ENCODE measurements around the gene ARHGEF6. TPM values are rescaled to one million over a fixed set of nuclear protein-coding genes. Genes with fewer than 3 reads are reported as not detected.

ARHGEF6 gene
- total and polyA plus RNA-seq, 10 donors = 13.1 to 70.1 (median 55.8) TPM

DNA sequence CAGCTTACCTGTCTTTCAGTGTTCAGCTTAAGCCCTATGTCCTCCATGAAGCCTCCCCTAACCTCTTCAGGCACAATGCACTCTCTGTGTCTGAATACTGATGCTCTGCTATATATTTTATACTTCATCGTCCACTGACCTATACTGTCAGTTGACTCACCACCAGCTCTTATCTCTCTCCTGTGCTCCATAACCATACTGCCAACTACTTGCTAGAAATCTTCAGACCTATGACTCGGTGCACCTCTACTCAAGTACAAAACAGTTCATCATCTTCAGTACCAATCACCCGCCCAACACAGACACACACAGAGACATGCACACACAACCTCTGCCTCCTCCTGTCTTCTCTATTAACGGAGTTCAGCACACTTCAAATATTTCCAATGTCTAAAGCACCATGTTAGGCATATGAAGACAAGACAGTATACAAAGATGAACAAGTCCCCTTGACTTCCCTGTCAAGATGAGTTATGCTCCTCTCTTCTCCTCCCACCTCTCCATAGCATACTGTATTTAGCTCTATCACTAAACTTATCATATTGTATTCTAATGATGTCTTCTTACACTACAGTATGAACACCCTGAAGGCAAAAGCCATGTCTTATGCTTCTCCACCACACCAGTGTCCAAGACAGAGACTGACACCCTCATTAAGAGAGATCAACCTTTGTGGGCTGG, 42.5 kb downstream of the ARHGEF6 start:
- TF ChIP-seq POLR2AphosphoS5 (IDR thresholded peaks at IDR 0.05) = no peak
- TF ChIP-seq POLR2A (IDR thresholded peaks at IDR 0.05) = no peak
- no peak for TF ChIP-seq CTCF (IDR thresholded peaks at IDR 0.05 in 8 of 11, conservative IDR thresholded peaks at IDR 0.05 in 3 of 11)
- Histone ChIP-seq H3K9me3 (no peaks in the 10 kb centered on the region), H3K27me3 (replicated peaks in 1 of 7) (no peaks in the 10 kb centered on the region), H3K27ac (no peak overlapping the region), H3K4me1 (peaks cover 4 to 31% (median 17%) of the 10 kb centered on the region in 6 donors), H3K4me3 (no peak overlapping the region), H3K36me3 (peaks cover 0 to 41% (median 1%) of the 10 kb centered on the region in 6 donors)
- intact Hi-C loops (cut with DNase I; ENCODE audit: low total_unique reads) = no loop called here
- DNase-seq = no peak
- WGBS, 5 donors = 76 to 100% (median 94%) methylated on average over 4 of the region's 4 CpGs

GRCh38 chrX:136736690-136737089, 44.0 kb downstream of the ARHGEF6 start:
- Histone ChIP-seq H3K4me1 (peaks cover 4 to 22% (median 15%) of the 10 kb centered on the region in 6 donors), H3K9me3 (no peaks in the 10 kb centered on the region), H3K4me3 (no peak overlapping the region), H3K36me3 (peaks cover 0 to 29% (median 0%) of the 10 kb centered on the region in 6 donors), H3K27me3 (replicated peaks in 1 of 7) (no peaks in the 10 kb centered on the region), H3K27ac (peak overlapping the region in 3 of 8 donors; percentile 1 to 29 (median 18))
- DNase-seq = no peak
- intact Hi-C loops (cut with DNase I; ENCODE audit: low total_unique reads) = no loop called here
- TF ChIP-seq CTCF (IDR thresholded peaks at IDR 0.05 in 8 of 11, conservative IDR thresholded peaks at IDR 0.05 in 3 of 11) (no peak), POLR2A (IDR thresholded peaks at IDR 0.05) (no peak), POLR2AphosphoS5 (IDR thresholded peaks at IDR 0.05) (no peak)
- 76 to 85% (median 79%) methylated on average over 6 to 7 of the region's 7 CpGs for WGBS, 5 donors

- WGBS, 5 donors = 50 to 74% (median 65%) methylated on average over 1 of the region's 1 CpG
- H3K4me3 ChIP-seq = no peak overlapping the region
- TF ChIP-seq POLR2A (IDR thresholded peaks at IDR 0.05) = no peak
- TF ChIP-seq POLR2AphosphoS5 (IDR thresholded peaks at IDR 0.05) = no peak
- TF ChIP-seq CTCF (IDR thresholded peaks at IDR 0.05 in 8 of 11, conservative IDR thresholded peaks at IDR 0.05 in 3 of 11) = no peak
- H3K27ac ChIP-seq = peak overlapping the region in 4 of 8 donors; percentile 31 to 56 (median 48)
- DNase-seq = no peak
- peaks cover 4 to 22% (median 15%) of the 10 kb centered on the region in 6 donors for H3K4me1 ChIP-seq
- H3K9me3 ChIP-seq = no peaks in the 10 kb centered on the region
- peaks cover 0 to 33% (median 0%) of the 10 kb centered on the region in 6 donors for H3K36me3 ChIP-seq
- intact Hi-C loops (cut with DNase I; ENCODE audit: low total_unique reads) = no loop called here
- no peaks in the 10 kb centered on the region for H3K27me3 ChIP-seq (replicated peaks in 1 of 7)
Measured at GRCh38 chrX:136735601-136736000, 45.1 kb downstream of the ARHGEF6 start.

DNA sequence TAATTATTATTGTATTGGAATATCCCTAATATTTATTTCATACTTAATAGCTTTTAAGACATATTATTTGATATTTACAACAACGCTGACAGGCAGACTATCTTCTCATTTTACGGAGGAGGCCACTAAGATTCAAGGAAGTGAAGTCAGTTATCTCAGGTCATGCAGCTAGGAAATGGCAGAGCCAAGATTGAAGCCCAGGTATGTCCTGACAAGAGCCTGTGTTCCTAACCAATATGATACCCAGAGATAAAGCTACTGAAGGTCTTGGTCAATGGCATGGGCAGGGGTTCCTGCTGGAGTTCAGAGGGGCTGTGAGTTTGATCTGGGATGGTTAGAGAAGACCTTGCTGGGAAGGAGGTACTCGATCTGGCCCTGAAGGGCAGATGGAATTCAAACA, 47.1 kb downstream of the ARHGEF6 start:
- no peak for TF ChIP-seq POLR2A (IDR thresholded peaks at IDR 0.05)
- TF ChIP-seq POLR2AphosphoS5 (IDR thresholded peaks at IDR 0.05) = no peak
- TF ChIP-seq CTCF (IDR thresholded peaks at IDR 0.05 in 8 of 11, conservative IDR thresholded peaks at IDR 0.05 in 3 of 11) = no peak

More for the DNA sequence above, 47.1 kb downstream of the ARHGEF6 start:
- Histone ChIP-seq H3K36me3 (peaks cover 0 to 26% (median 1%) of the 10 kb centered on the region in 6 donors), H3K4me1 (peaks cover 4 to 22% (median 15%) of the 10 kb centered on the region in 6 donors), H3K9me3 (no peaks in the 10 kb centered on the region), H3K4me3 (no peak overlapping the region), H3K27me3 (replicated peaks in 1 of 7) (no peaks in the 10 kb centered on the region), H3K27ac (no peak overlapping the region)
- no peak for DNase-seq
- intact Hi-C loops (cut with DNase I; ENCODE audit: low total_unique reads) = no loop called here
- 60 to 91% (median 87%) methylated on average over 3 of the region's 3 CpGs for WGBS, 5 donors

Data from spleen (tissue), 11 donors.